ENCODE data around the gene HSBP1L1. TPM values are rescaled to one million over a fixed set of nuclear protein-coding genes. Genes with fewer than 3 reads are reported as not detected.
"Not testable (repeated sequence)": the region's sequence is repeated elsewhere in the genome, so short reads cannot be mapped to it uniquely, and the experiment has no call there.

HSBP1L1 gene
- total RNA-seq, 2 donors from 2014 or later = 51.8 to 59.6 TPM

DNA sequence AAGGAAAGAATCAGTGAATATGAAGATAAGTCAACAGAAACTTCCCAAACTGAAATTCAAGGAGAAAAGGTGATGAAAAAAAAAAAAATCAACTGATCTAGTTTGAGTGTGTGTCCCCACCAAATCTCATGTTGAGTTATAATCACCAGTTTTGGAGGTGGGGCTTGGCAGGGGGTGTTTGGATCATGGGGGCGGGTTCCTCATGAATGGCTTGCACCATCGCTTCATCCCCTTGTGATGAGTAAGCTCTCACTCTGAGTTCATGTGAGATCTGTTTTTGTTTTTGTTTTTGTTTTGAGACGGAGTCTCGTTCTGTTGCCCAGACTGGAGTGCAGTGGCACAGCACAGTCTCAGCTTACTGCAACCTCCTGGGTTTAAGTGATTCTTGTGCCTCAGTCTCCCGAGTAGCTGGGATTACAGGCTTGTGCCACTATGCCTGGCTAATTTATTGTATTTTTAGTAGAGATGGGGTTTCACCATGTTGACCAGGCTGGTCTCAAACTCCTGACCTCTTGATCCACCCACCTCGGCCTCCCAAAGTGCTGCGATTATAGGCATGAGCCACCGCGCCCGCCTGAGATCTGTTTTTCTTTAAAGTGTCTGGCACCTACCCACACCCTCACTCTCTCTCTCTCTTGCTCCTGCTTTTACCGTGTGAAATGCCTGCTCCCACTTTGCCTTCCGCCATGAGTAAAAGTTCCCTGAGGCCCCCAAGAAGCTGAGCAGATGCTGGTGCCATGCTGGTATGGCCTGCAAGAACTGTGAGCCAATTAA lies 9.0 kb upstream of the HSBP1L1 start:
- TF ChIP-seq, protein P1, sequence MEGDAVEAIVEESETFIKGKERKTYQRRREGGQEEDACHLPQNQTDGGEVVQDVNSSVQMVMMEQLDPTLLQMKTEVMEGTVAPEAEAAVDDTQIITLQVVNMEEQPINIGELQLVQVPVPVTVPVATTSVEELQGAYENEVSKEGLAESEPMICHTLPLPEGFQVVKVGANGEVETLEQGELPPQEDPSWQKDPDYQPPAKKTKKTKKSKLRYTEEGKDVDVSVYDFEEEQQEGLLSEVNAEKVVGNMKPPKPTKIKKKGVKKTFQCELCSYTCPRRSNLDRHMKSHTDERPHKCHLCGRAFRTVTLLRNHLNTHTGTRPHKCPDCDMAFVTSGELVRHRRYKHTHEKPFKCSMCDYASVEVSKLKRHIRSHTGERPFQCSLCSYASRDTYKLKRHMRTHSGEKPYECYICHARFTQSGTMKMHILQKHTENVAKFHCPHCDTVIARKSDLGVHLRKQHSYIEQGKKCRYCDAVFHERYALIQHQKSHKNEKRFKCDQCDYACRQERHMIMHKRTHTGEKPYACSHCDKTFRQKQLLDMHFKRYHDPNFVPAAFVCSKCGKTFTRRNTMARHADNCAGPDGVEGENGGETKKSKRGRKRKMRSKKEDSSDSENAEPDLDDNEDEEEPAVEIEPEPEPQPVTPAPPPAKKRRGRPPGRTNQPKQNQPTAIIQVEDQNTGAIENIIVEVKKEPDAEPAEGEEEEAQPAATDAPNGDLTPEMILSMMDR (IDR thresholded peaks at IDR 0.05) = no peak
- no peaks in the 10 kb centered on the region for H3K9me3 ChIP-seq
- no peak overlapping the region for H3K9ac ChIP-seq (ENCODE audit: low read depth in 2 of 2, low read length in 2 of 2)
- peaks cover 7% of the 10 kb centered on the region for H3K4me1 ChIP-seq
- no peaks in the 10 kb centered on the region for H3K27me3 ChIP-seq
- no peaks in the 10 kb centered on the region for H3K36me3 ChIP-seq
- no peak overlapping the region for H3K4me3 ChIP-seq
- H3K27ac ChIP-seq = no peak overlapping the region
- intact Hi-C loops (cut with DNase I) = no loop called here
- DNase-seq = peak; percentile 19

DNA sequence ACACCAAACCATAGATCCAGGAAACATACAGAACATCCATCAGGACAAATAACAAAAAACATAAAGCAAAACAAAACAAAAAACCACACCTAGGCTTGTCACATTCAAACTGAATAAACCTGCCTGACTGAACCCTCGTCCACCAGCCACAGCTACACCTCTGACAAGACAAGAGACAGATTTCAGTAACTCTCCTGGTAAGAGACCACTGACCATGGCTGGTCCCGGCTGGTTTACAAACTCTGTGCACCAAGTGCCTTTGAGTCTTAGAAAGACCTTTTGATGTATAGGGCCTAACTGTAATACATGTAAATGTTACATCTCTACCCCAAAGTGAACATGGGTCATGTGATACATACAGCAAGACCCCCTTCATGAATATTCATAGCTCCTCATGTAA lies 8.2 kb upstream of the HSBP1L1 start:
- Histone ChIP-seq H3K27ac (no peak overlapping the region), H3K9ac (ENCODE audit: low read depth in 2 of 2, low read length in 2 of 2) (no peak overlapping the region), H3K4me1 (peaks cover 15% of the 10 kb centered on the region), H3K27me3 (no peaks in the 10 kb centered on the region), H3K36me3 (no peaks in the 10 kb centered on the region), H3K4me3 (no peak overlapping the region), H3K9me3 (no peaks in the 10 kb centered on the region)
- TF ChIP-seq, protein P1 (IDR thresholded peaks at IDR 0.05) = no peak
- intact Hi-C loops (cut with DNase I) = no loop called here
- DNase-seq = peak; percentile 18

DNA sequence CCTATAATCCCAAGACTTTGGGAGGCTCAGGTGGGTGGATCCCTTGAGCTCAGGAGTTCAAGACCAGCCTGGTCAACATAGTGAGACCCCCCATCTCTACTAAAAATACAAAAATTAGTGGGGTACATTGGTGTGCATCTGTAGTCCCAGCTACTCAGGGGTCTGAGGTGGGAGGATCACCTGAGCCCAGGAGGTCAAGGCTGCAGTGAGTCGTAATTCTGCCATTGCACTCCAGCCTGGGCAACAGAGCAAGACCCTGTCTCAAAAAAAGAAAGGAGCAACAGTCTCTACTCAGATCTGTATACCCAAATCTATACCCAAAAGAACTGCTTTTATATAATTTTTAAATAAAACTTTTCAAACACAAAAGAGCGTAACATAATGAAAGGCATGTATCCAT lies 5.5 kb upstream of the HSBP1L1 start:
- intact Hi-C loops (cut with DNase I) = no loop called here
- no peak overlapping the region for H3K27ac ChIP-seq
- H3K4me1 ChIP-seq = peaks cover 19% of the 10 kb centered on the region

DNA sequence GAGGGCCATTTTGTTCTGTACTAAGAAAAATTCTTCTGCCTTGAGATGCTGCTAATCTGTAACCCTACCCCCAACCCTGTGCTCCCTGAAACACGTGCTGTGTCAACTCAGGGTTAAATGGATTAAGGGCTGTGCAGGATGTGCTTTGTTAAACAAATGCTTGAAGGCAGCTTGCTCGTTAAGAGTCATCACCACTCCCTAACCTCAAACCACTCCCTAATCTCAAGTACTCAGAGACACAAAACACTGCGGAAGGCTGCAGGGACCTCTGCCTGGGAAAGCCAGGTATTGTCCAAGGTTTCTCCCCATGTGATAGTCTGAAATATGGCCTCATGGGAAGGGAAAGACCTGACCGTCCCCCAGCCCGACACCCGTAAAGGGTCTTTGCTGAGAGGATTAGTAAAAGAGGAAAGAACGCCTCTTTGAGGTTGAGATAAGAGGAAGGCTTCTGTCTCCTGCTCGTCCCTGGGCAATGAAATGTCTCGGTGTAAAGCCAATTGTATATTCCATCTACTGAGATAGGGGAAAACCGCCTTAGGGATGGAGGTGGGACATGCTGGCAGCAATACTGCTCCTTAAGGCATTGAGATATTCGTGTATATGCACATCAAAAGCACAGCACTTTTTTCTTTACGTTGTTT lies 4.2 kb upstream of the HSBP1L1 start:
- H3K9me3 ChIP-seq; H3K4me3 ChIP-seq; intact Hi-C loops (cut with DNase I); H3K27me3 ChIP-seq; H3K36me3 ChIP-seq: not testable (repeated sequence)
- Histone ChIP-seq H3K9ac (ENCODE audit: low read depth in 2 of 2, low read length in 2 of 2) (peak overlapping the region in 1 of 2 donors; percentile 66), H3K27ac (peak overlapping the region; percentile 73), H3K4me1 (peaks cover 19% of the 10 kb centered on the region)
- DNase-seq = peak; percentile 64

More for the DNA sequence above, 5.5 kb upstream of the HSBP1L1 start:
- TF ChIP-seq, protein P1 (IDR thresholded peaks at IDR 0.05) = no peak
- no peak overlapping the region for H3K9ac ChIP-seq (ENCODE audit: low read depth in 2 of 2, low read length in 2 of 2)
- no peaks in the 10 kb centered on the region for H3K27me3 ChIP-seq
- no peak overlapping the region for H3K4me3 ChIP-seq
- H3K9me3 ChIP-seq = no peaks in the 10 kb centered on the region
- no peaks in the 10 kb centered on the region for H3K36me3 ChIP-seq
- no peak for DNase-seq

DNA sequence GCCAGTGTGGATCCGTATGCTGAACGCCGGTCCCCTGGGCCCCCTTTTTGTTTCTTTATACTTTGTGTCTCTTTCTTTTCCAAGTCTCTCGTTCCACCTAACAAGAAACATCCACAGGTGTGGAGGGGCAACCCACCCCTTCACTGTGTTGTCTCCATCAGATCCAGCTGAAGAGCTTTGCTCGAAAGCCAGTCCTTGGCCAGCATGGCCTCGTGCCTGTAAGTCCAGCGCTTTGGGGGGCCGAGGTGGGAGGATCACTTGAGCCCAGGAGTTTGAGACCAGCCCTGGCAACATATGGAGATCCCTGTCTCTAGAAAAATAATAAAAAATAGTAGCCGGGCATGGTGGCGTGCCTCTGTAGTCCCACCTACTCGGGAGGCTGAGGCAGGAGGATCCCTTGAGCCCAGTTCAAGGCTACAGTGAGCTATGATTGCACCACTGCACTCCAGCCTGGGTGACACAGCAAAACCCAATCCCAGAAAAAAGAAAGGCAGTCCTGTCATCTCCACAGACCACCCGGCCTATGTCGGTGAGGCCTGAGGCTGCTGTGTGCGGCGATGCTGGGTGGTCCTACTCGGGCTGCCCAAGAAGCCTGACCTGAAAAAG lies 3.4 kb upstream of the HSBP1L1 start:
- Histone ChIP-seq H3K36me3 (no peaks in the 10 kb centered on the region), H3K27me3 (no peaks in the 10 kb centered on the region), H3K9me3 (no peaks in the 10 kb centered on the region), H3K9ac (ENCODE audit: low read depth in 2 of 2, low read length in 2 of 2) (peak overlapping the region; percentile 39 to 63), H3K4me1 (peaks cover 19% of the 10 kb centered on the region), H3K27ac (peak overlapping the region; percentile 73), H3K4me3 (no peak overlapping the region)
- DNase-seq = no peak
- intact Hi-C loops (cut with DNase I) = no loop called here
- TF ChIP-seq, protein P1 (IDR thresholded peaks at IDR 0.05) = no peak
